ENCODE results near the gene PACRG. TPM values are rescaled to one million over a fixed set of nuclear protein-coding genes. Genes with fewer than 3 reads are reported as not detected.

Gene PACRG
- total and polyA plus RNA-seq, 2 of the 13 experiments (the other 11 are each of a cell fraction or from before 2014, with no cell fraction given) = 0.13 TPM; not detected in 1

GRCh38 chr6:162777091-162777490 is 49.3 kb downstream of the PACRG start:
- TF ChIP-seq FOXO4 (CRISPR knock-in tag; conservative IDR thresholded peaks at IDR 0.05) = no peak
- TF ChIP-seq ZNF557 (CRISPR knock-in tag; IDR thresholded peaks at IDR 0.05) = no peak
- TF ChIP-seq CEBPG (CRISPR knock-in tag; IDR thresholded peaks at IDR 0.05) = no peak
- no peak overlapping the region for H3K4me2 ChIP-seq (ENCODE audit: low read depth, low read length)
- peaks cover 31% of the 10 kb centered on the region for H3K9me3 ChIP-seq (ENCODE audit: low read length)
- no peaks in the 10 kb centered on the region for H3K4me1 ChIP-seq (ENCODE audit: insufficient read depth, low read length)
- no peaks in the 10 kb centered on the region for H4K20me1 ChIP-seq (ENCODE audit: insufficient read depth, low read length)
- H3K36me3 ChIP-seq (replicated peaks in 1 of 2; ENCODE audit: control insufficient read depth in 1 of 2, insufficient read depth in 2 of 2, low read length in 2 of 2) = no peaks in the 10 kb centered on the region
- H3K79me2 ChIP-seq (ENCODE audit: insufficient read depth, low read length) = no peaks in the 10 kb centered on the region
- intact Hi-C loops (cut with micrococcal nuclease; ENCODE audit: unreplicated experiment) (no loop called here), in situ Hi-C loops (cut with HindIII; ENCODE audit: extremely low pct_ligation_motif_present, low pct_unique_long_range_greater_than_20kb) (no loop called here)
- no TSS peak for BruUV-seq (replicated peaks)
- no peaks in the 10 kb centered on the region for H3K27me3 ChIP-seq (ENCODE audit: control insufficient read depth in 1 of 2, insufficient read depth in 2 of 2, low read length in 2 of 2)
- no peak for ATAC-seq
- H3K9ac ChIP-seq (ENCODE audit: insufficient read depth, low read depth, low read length) = no peak overlapping the region
- ChIA-PET POLR2A (no interaction called here), CTCF (ENCODE audit: low intra/inter-chr PET ratio, low total read pairs) (no interaction called here)
- no peak overlapping the region for H3K4me3 ChIP-seq (replicated peaks in 1 of 3; ENCODE audit: insufficient read depth in 1 of 3, low read depth in 2 of 3, low read length in 3 of 3)
- FAIRE-seq = no peak
- no peak overlapping the region for H3K27ac ChIP-seq (ENCODE audit: extremely low read length, insufficient read depth, low read length)
- DNase-seq (ENCODE audit: low spot score) = no peak
- H2AFZ ChIP-seq (ENCODE audit: low read length) = no peak overlapping the region
- WGBS (ENCODE audit: low lambda C conversion rate) = 27% methylated on average over 7 of the region's 7 CpGs

GRCh38 chr6:162778603-162779002 is 50.8 kb downstream of the PACRG start:
- ATAC-seq (no peak), FAIRE-seq (no peak), DNase-seq (ENCODE audit: low spot score) (no peak)
- no peaks in the 10 kb centered on the region for H4K20me1 ChIP-seq (ENCODE audit: insufficient read depth, low read length)
- in situ Hi-C loops (cut with HindIII; ENCODE audit: extremely low pct_ligation_motif_present, low pct_unique_long_range_greater_than_20kb) (no loop called here), intact Hi-C loops (cut with micrococcal nuclease; ENCODE audit: unreplicated experiment) (no loop called here)
- no peaks in the 10 kb centered on the region for H3K4me1 ChIP-seq (ENCODE audit: insufficient read depth, low read length)
- BruUV-seq (replicated peaks) = no TSS peak
- H3K27me3 ChIP-seq (ENCODE audit: control insufficient read depth in 1 of 2, insufficient read depth in 2 of 2, low read length in 2 of 2) = no peaks in the 10 kb centered on the region
- no peak overlapping the region for H3K9ac ChIP-seq (ENCODE audit: insufficient read depth, low read depth, low read length)
- 75% methylated on average over 8 of the region's 8 CpGs for WGBS (ENCODE audit: low lambda C conversion rate)
- no peak overlapping the region for H3K4me3 ChIP-seq (replicated peaks in 1 of 3; ENCODE audit: insufficient read depth in 1 of 3, low read depth in 2 of 3, low read length in 3 of 3)
- no peaks in the 10 kb centered on the region for H3K79me2 ChIP-seq (ENCODE audit: insufficient read depth, low read length)
- no peak overlapping the region for H3K4me2 ChIP-seq (ENCODE audit: low read depth, low read length)
- no peaks in the 10 kb centered on the region for H3K36me3 ChIP-seq (replicated peaks in 1 of 2; ENCODE audit: control insufficient read depth in 1 of 2, insufficient read depth in 2 of 2, low read length in 2 of 2)
- ChIA-PET CTCF (ENCODE audit: low intra/inter-chr PET ratio, low total read pairs) (no interaction called here), POLR2A (no interaction called here)
- H3K27ac ChIP-seq (ENCODE audit: extremely low read length, insufficient read depth, low read length) = no peak overlapping the region
- H2AFZ ChIP-seq (ENCODE audit: low read length) = no peak overlapping the region
- peaks cover 31% of the 10 kb centered on the region for H3K9me3 ChIP-seq (ENCODE audit: low read length)
- TF ChIP-seq ZFP36 (IDR thresholded peaks at IDR 0.05; ENCODE audit: borderline replicate concordance, low read depth, low read length, partially characterized antibody) (no peak), HNRNPK (IDR thresholded peaks at IDR 0.05; ENCODE audit: low read depth, low read length, poor library complexity, severe bottlenecking) (no peak), SMARCC2 (IDR thresholded peaks at IDR 0.05) (no peak), ZXDC (CRISPR knock-in tag; IDR thresholded peaks at IDR 0.05) (no peak), ZNF3 (CRISPR knock-in tag; IDR thresholded peaks at IDR 0.05) (no peak), CHD2 (IDR thresholded peaks at IDR 0.05; ENCODE audit: low read depth, low read length) (no peak), ZNF142 (CRISPR knock-in tag; IDR thresholded peaks at IDR 0.05) (no peak)
